ENCODE measurements around the gene ZNF22. TPM values are rescaled to one million over a fixed set of nuclear protein-coding genes. Genes with fewer than 3 reads are reported as not detected.
A peak's percentile ranks its signal among the peaks of the same experiment; 100 is the strongest.

Gene ZNF22
- total RNA-seq, 2 donors from 2014 or later = 19.3 to 20.5 TPM

GRCh38 chr10:44983895-44984278 is 16.8 kb upstream of the ZNF22 start:
- Histone ChIP-seq H3K36me3 (peaks cover 57% of the 10 kb centered on the region), H3K4me3 (no peak overlapping the region), H3K9me3 (no peaks in the 10 kb centered on the region), H3K27me3 (no peaks in the 10 kb centered on the region), H3K27ac (peak overlapping the region; percentile 91 to 96), H3K4me1 (peaks cover 0 to 77% of the 10 kb centered on the region in 2 donors)
- TF ChIP-seq CTCF (IDR thresholded peaks at IDR 0.05) = no peak
- DNase-seq (ENCODE audit: low spot score) = peak; percentile 50

- no peak for TF ChIP-seq CTCF (IDR thresholded peaks at IDR 0.05)
- Histone ChIP-seq H3K9me3 (no peaks in the 10 kb centered on the region), H3K27me3 (no peaks in the 10 kb centered on the region), H3K27ac (peak overlapping the region; percentile 91 to 96), H3K4me1 (peaks cover 0 to 72% of the 10 kb centered on the region in 2 donors), H3K4me3 (no peak overlapping the region), H3K36me3 (peaks cover 65% of the 10 kb centered on the region)
- peak; percentile 53 for DNase-seq (ENCODE audit: low spot score)
Measured at GRCh38 chr10:44984671-44985101, 16.0 kb upstream of the ZNF22 start.

GRCh38 chr10:44985175-44985681 is 15.5 kb upstream of the ZNF22 start:
- no peaks in the 10 kb centered on the region for H3K27me3 ChIP-seq
- no peaks in the 10 kb centered on the region for H3K9me3 ChIP-seq
- no peak overlapping the region for H3K4me3 ChIP-seq
- peaks cover 0 to 72% of the 10 kb centered on the region in 2 donors for H3K4me1 ChIP-seq
- DNase-seq (ENCODE audit: low spot score) = peak; percentile 58
- peaks cover 65% of the 10 kb centered on the region for H3K36me3 ChIP-seq
- H3K27ac ChIP-seq = peak overlapping the region; percentile 91 to 96
- TF ChIP-seq CTCF (IDR thresholded peaks at IDR 0.05) = no peak

- peaks cover 73% of the 10 kb centered on the region for H3K36me3 ChIP-seq
Measured at GRCh38 chr10:44986179-44986578, 14.5 kb upstream of the ZNF22 start.

GRCh38 chr10:44986670-44987069 is 14.1 kb upstream of the ZNF22 start:
- H3K27me3 ChIP-seq = no peaks in the 10 kb centered on the region
- no peak overlapping the region for H3K4me3 ChIP-seq
- peaks cover 0 to 72% of the 10 kb centered on the region in 2 donors for H3K4me1 ChIP-seq
- peak; percentile 28 for DNase-seq (ENCODE audit: low spot score)
- no peaks in the 10 kb centered on the region for H3K9me3 ChIP-seq
- no peak for TF ChIP-seq CTCF (IDR thresholded peaks at IDR 0.05)
- peaks cover 78% of the 10 kb centered on the region for H3K36me3 ChIP-seq
- peak overlapping the region; percentile 91 to 96 for H3K27ac ChIP-seq

More at GRCh38 chr10:44986179-44986578, 14.5 kb upstream of the ZNF22 start:
- H3K4me3 ChIP-seq = no peak overlapping the region
- H3K27ac ChIP-seq = peak overlapping the region; percentile 91 to 96
- no peak for TF ChIP-seq CTCF (IDR thresholded peaks at IDR 0.05)
- H3K9me3 ChIP-seq = no peaks in the 10 kb centered on the region
- DNase-seq (ENCODE audit: low spot score) = peak; percentile 44
- peaks cover 0 to 72% of the 10 kb centered on the region in 2 donors for H3K4me1 ChIP-seq
- H3K27me3 ChIP-seq = no peaks in the 10 kb centered on the region
